Smooth muscle cell (in vitro differentiated cells): ENCODE data around the gene TMA7. TPM values are rescaled to one million over a fixed set of nuclear protein-coding genes. Genes with fewer than 3 reads are reported as not detected.

ENCODE experiments used
- DNase-seq: peaks from one replicate; lab custom pipeline; 2025; ENCODE audit not compliant: unreplicated experiment; lab: John Stamatoyannopoulos, UW
- H2AFZ ChIP-seq: fragments of 200-600 bp; sonication (generic); 2 replicates; pipeline ENCODE4 v1.6.0; 2016; ENCODE audit warnings: antibody characterized with exemption, low read depth, mild to moderate bottlenecking
- H3F3A ChIP-seq: fragments of 200-600 bp; sonication (generic); 2 replicates; pipeline ENCODE4 v1.6.0; 2017; ENCODE audit warnings: antibody characterized with exemption, low read depth
- H3K27ac ChIP-seq: fragments of 200-600 bp; sonication (generic); 2 replicates; pipeline ENCODE4 v1.5.1; 2016; ENCODE audit warnings: low read depth, mild to moderate bottlenecking
- H3K27me3 ChIP-seq: fragments of 200-600 bp; sonication (generic); 2 replicates; pipeline ENCODE4 v1.6.1; 2016; ENCODE audit warnings: low read depth, mild to moderate bottlenecking
- H3K36me3 ChIP-seq: fragments of 200-600 bp; sonication (generic); 2 replicates; pipeline ENCODE4 v1.5.1; 2016; ENCODE audit warnings: low read depth
- H3K4me1 ChIP-seq: fragments of 200-600 bp; sonication (generic); 2 replicates; pipeline ENCODE4 v1.5.1; 2016; ENCODE audit warnings: low read depth
- H3K4me2 ChIP-seq: fragments of 200-600 bp; sonication (generic); 2 replicates; pipeline ENCODE4 v1.6.0; 2016; ENCODE audit warnings: mild to moderate bottlenecking
- H3K4me3 ChIP-seq: fragments of 200-600 bp; sonication (generic); 2 replicates; pipeline ENCODE4 v1.5.1; 2016; ENCODE audit warnings: mild to moderate bottlenecking
- H3K79me2 ChIP-seq: fragments of 200-600 bp; sonication (generic); 2 replicates; pipeline ENCODE4 v1.6.0; 2016; ENCODE audit warnings: low read depth, mild to moderate bottlenecking
- H3K9ac ChIP-seq: fragments of 200-600 bp; sonication (generic); 2 replicates; pipeline ENCODE4 v1.6.0; 2016; ENCODE audit warnings: low read depth
- H3K9me3 ChIP-seq: fragments of 200-600 bp; sonication (generic); replicated peaks from 2 replicates; pipeline ENCODE4 v1.5.1; 2016; ENCODE audit warnings: low read depth
- H4K20me1 ChIP-seq: fragments of 200-600 bp; sonication (generic); 2 replicates; pipeline ENCODE4 v1.6.0; 2016; ENCODE audit warnings: low read depth
- WGBS: methylation state at CpG from one replicate; pipeline ENCODE4 v1.1.7; 2016; ENCODE audit warnings: low lambda C conversion rate; 5-methylcytosine and 5-hydroxymethylcytosine counted together
- polyA plus RNA-seq: library from polyadenylated mRNA; unstranded; fragments of >200 nt; fragmentation: Nextera tagmentation; extraction: Ambion mirVana; gene quantifications from 2 replicates; pipeline ENCODE4 v1.2.1, GENCODE V29; 2016
- total RNA-seq: library from RNA; depleted of rRNA; stranded (reverse); fragments of >200 nt; gene quantifications from 2 replicates; pipeline ENCODE4 v1.2.3, GENCODE V29; 2014
- TF ChIP-seq, protein P1 (sequence below): fragments of 200-600 bp; sonication (generic); IDR thresholded peaks from 2 replicates; pipeline ENCODE4 v1.5.1; 2017; ENCODE audit warnings: borderline replicate concordance, mild to moderate bottlenecking, antibody characterized with exemption; ENCODE audit not compliant: insufficient read depth, poor library complexity, severe bottlenecking

Gene TMA7
- total and polyA plus RNA-seq, 2 experiments from 2014 or later, result 343 to 491 TPM

DNA sequence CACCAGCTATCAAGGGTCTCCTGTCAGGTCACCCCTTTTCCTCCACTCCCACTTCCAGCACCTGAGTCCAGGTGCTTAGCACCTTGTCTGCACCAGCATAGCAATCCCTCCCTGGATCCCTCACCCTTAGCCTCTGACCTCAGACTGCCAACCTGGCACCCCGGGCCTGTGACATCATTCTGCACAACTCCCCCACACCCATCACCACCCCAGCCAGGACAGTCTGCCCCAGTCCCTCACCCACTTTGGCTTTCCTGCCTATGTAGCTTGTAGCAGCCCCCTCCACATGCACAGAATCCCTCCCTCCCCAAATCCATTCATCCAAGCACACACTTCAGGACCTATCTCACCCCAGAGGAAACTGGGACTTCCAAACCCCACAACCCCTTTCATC is 9.4 kb upstream of the TMA7 start:
- DNase-seq, result no peak
- Histone ChIP-seq H3K9me3 (no peaks in the 10 kb centered on the region), H3F3A (peaks cover 5% of the 10 kb centered on the region), H4K20me1 (peaks cover 25% of the 10 kb centered on the region), H3K4me2 (no peak overlapping the region), H3K9ac (no peak overlapping the region), H3K4me3 (no peak overlapping the region), H3K4me1 (peaks cover 15% of the 10 kb centered on the region), H3K27ac (no peak overlapping the region), H3K79me2 (peaks cover 22% of the 10 kb centered on the region), H2AFZ (no peak overlapping the region), H3K27me3 (no peaks in the 10 kb centered on the region), H3K36me3 (no peaks in the 10 kb centered on the region)
- TF ChIP-seq, protein P1, sequence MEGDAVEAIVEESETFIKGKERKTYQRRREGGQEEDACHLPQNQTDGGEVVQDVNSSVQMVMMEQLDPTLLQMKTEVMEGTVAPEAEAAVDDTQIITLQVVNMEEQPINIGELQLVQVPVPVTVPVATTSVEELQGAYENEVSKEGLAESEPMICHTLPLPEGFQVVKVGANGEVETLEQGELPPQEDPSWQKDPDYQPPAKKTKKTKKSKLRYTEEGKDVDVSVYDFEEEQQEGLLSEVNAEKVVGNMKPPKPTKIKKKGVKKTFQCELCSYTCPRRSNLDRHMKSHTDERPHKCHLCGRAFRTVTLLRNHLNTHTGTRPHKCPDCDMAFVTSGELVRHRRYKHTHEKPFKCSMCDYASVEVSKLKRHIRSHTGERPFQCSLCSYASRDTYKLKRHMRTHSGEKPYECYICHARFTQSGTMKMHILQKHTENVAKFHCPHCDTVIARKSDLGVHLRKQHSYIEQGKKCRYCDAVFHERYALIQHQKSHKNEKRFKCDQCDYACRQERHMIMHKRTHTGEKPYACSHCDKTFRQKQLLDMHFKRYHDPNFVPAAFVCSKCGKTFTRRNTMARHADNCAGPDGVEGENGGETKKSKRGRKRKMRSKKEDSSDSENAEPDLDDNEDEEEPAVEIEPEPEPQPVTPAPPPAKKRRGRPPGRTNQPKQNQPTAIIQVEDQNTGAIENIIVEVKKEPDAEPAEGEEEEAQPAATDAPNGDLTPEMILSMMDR, result no peak
- 100% methylated on average over 1 of the region's 1 CpG for WGBS

GRCh38 chr3:48431224-48432029 is 8.6 kb upstream of the TMA7 start:
- Histone ChIP-seq H2AFZ (no peak overlapping the region), H3K4me2 (no peak overlapping the region), H3K27me3 (no peaks in the 10 kb centered on the region), H4K20me1 (peaks cover 18% of the 10 kb centered on the region), H3K4me1 (peaks cover 11% of the 10 kb centered on the region), H3K79me2 (peaks cover 21% of the 10 kb centered on the region), H3K36me3 (no peaks in the 10 kb centered on the region), H3F3A (peaks cover 5% of the 10 kb centered on the region), H3K9me3 (no peaks in the 10 kb centered on the region), H3K27ac (peak overlapping the region; percentile 74), H3K9ac (no peak overlapping the region), H3K4me3 (no peak overlapping the region)
- 92% methylated on average over 8 of the region's 8 CpGs for WGBS
- TF ChIP-seq, protein P1, result no peak
- no peak for DNase-seq

DNA sequence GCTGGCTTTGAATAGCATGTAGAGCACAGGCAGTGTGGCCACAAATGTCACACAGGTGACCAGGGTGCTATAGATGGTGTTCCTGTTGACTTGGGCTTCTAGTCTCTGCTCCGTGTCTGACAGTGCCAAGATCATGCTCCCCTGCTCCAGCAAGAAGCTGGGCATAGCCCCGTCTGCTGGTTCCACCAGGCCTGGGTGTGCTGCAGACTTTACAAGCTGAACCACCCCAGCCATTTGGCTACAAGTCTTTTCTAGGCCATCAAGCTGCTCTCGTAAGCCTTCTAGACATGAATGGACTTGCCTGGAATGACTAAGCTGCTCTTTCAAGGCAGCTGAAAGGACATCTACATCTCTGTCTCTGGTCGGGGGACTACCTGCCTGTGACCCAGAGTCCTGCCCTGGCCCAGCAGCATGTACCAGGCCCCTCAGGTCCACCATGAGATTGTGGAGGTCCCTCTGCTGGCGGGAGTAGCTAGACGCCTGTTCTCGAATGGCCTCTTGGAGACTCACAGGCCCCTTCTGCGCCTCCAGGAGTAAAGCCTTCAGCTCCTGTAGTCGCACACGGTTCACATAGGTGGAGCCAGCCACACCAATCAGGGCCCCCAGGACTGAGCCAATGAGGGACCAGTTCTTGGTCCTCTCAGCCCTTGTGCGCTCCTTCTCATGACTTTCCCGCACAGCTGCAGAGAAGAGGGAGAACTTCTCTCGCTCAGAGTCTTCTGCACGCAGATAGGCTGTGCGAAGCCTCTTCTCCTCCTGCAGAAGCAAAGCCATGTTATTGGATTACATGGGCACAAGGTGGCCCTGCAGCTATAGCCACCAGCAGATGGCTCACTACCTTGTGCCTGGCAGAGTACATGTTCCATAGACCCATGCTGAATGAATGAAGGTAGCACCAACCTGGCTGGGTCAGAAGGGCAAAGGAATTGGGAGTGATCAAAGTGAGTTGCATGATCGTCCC is 7.4 kb upstream of the TMA7 start:
- H3K4me3 ChIP-seq, result no peak overlapping the region
- H3K9ac ChIP-seq, result peak overlapping the region; percentile 10
- 75% methylated on average over 16 of the region's 16 CpGs for WGBS
- peaks cover 5% of the 10 kb centered on the region for H3F3A ChIP-seq
- no peaks in the 10 kb centered on the region for H3K9me3 ChIP-seq
- no peaks in the 10 kb centered on the region for H3K27me3 ChIP-seq
- TF ChIP-seq, protein P1, result peak; percentile 11
- peaks cover 6% of the 10 kb centered on the region for H4K20me1 ChIP-seq
- peaks cover 9% of the 10 kb centered on the region for H3K79me2 ChIP-seq
- H2AFZ ChIP-seq, result no peak overlapping the region
- no peaks in the 10 kb centered on the region for H3K36me3 ChIP-seq
- peaks cover 6% of the 10 kb centered on the region for H3K4me1 ChIP-seq
- peak overlapping the region; percentile 74 for H3K27ac ChIP-seq
- no peak for DNase-seq
- H3K4me2 ChIP-seq, result no peak overlapping the region
